ENCODE measurements around the gene SOX5.

DNA sequence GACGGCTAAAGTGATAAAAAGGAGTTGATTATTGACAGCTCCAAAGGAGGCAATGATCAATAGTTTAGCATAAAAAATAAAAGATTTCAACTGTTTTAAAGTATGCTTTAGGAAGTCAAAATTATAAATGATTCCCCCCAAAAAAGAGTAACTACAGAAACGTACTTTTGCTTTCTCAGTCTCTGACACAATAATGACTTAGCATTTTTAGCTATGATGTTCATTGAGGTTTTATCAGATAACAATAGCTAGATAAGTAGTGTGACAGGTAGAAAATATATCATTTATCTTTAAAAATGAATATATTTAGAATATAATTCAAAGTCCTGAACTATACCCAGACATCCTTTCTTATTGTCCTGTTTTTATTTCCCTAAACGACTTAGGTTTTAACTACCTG is 352.9 kb downstream of the SOX5 start:
- TF ChIP-seq, protein P1, sequence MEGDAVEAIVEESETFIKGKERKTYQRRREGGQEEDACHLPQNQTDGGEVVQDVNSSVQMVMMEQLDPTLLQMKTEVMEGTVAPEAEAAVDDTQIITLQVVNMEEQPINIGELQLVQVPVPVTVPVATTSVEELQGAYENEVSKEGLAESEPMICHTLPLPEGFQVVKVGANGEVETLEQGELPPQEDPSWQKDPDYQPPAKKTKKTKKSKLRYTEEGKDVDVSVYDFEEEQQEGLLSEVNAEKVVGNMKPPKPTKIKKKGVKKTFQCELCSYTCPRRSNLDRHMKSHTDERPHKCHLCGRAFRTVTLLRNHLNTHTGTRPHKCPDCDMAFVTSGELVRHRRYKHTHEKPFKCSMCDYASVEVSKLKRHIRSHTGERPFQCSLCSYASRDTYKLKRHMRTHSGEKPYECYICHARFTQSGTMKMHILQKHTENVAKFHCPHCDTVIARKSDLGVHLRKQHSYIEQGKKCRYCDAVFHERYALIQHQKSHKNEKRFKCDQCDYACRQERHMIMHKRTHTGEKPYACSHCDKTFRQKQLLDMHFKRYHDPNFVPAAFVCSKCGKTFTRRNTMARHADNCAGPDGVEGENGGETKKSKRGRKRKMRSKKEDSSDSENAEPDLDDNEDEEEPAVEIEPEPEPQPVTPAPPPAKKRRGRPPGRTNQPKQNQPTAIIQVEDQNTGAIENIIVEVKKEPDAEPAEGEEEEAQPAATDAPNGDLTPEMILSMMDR (IDR thresholded peaks at IDR 0.05): no peak
- no peak for TF ChIP-seq POLR2A (IDR thresholded peaks at IDR 0.05)
